HFFc6 (cell line): ENCODE results near the gene FLACC1. TPM values are rescaled to one million over a fixed set of nuclear protein-coding genes. Genes with fewer than 3 reads are reported as not detected.
A peak's percentile ranks its signal among the peaks of the same experiment; 100 is the strongest.

Experiments used
- DNase-seq: peaks from one replicate; pipeline ENCODE4 v3.0.0-alpha.2; 2018
- H3K27ac Mint-ChIP-seq: 2 replicates; pipeline ENCODE4 v1.8.0; 2020; ENCODE audit warnings: mild to moderate bottlenecking, mixed read lengths
- H3K27me3 Mint-ChIP-seq: 2 replicates; pipeline ENCODE4 v1.8.0; 2021; ENCODE audit warnings: mild to moderate bottlenecking, moderate library complexity, mixed read lengths; ENCODE audit not compliant: insufficient read depth
- H3K36me3 Mint-ChIP-seq: 2 replicates; pipeline ENCODE4 v1.8.0; 2021; ENCODE audit warnings: low read depth, mixed read lengths
- H3K4me1 Mint-ChIP-seq: 2 replicates; pipeline ENCODE4 v1.8.0; 2020; ENCODE audit warnings: low read depth, mixed read lengths
- H3K4me3 Mint-ChIP-seq: 2 replicates; pipeline ENCODE4 v1.8.0; 2020; ENCODE audit warnings: mild to moderate bottlenecking, moderate library complexity, mixed read lengths
- H3K9me3 Mint-ChIP-seq: 2 replicates; pipeline ENCODE4 v1.8.0; 2020; ENCODE audit warnings: mild to moderate bottlenecking, mixed read lengths
- CTCF ChIP-seq: fragments of 200-600 bp; sonication (generic); IDR thresholded peaks from 2 replicates; pipeline ENCODE4 v1.5.0; 2021; ENCODE audit warnings: antibody characterized with exemption, mild to moderate bottlenecking
- total RNA-seq, 6 experiments: library from RNA; stranded (reverse); fragmentation: NEBNext Ultra II Directional; extraction: Animal tissue kit (Norgen Biotek cat#: 25700); gene quantifications; 2 replicates in 1 of 6; 3 replicates in 5 of 6; pipeline ENCODE4 v1.2.3, GENCODE V29; 2021

FLACC1 gene
- total RNA-seq, 6 experiments from 2014 or later, result 0.51 to 1.6 (median 0.87) TPM

- H3K27ac Mint-ChIP-seq, result no peak overlapping the region; the same call in 1 of the 2 replicates
- H3K36me3 Mint-ChIP-seq, result peaks cover 60% of the 10 kb centered on the region
- H3K4me3 Mint-ChIP-seq, result no peak overlapping the region
- peaks cover 7% of the 10 kb centered on the region; the same call in 1 of the 2 replicates for H3K9me3 Mint-ChIP-seq
- peaks cover 55% of the 10 kb centered on the region for H3K4me1 Mint-ChIP-seq
- H3K27me3 Mint-ChIP-seq, result peaks cover 5% of the 10 kb centered on the region
- TF ChIP-seq CTCF, result no peak
- no peak for DNase-seq
Observed at GRCh38 chr2:201360256-201360655, 3.1 kb upstream of the FLACC1 start.

GRCh38 chr2:201358684-201359083 is 1.5 kb upstream of the FLACC1 start:
- Mint-ChIP-seq H3K27ac (peak overlapping the region; percentile 67), H3K27me3 (peaks cover 3% of the 10 kb centered on the region; the same call in 1 of the 2 replicates), H3K4me3 (peak overlapping the region; percentile 58), H3K4me1 (peaks cover 49% of the 10 kb centered on the region), H3K9me3 (peaks cover 7% of the 10 kb centered on the region; the same call in 1 of the 2 replicates), H3K36me3 (peaks cover 56% of the 10 kb centered on the region)
- no peak for TF ChIP-seq CTCF
- peak; percentile 97 for DNase-seq

- Mint-ChIP-seq H3K9me3 (no peaks in the 10 kb centered on the region), H3K27ac (0 out of 2 replicates have a peak overlapping the region, but pooled peaks have one; percentile 2), H3K4me3 (no peak overlapping the region), H3K4me1 (peaks cover 23% of the 10 kb centered on the region), H3K36me3 (peaks cover 23% of the 10 kb centered on the region), H3K27me3 (peaks cover 5% of the 10 kb centered on the region; the same call in 1 of the 2 replicates)
- no peak for DNase-seq
- TF ChIP-seq CTCF, result no peak
Observed at GRCh38 chr2:201353116-201353515, 4.0 kb downstream of the FLACC1 start.

GRCh38 chr2:201350879-201351278 is 6.3 kb downstream of the FLACC1 start:
- H3K9me3 Mint-ChIP-seq, result no peaks in the 10 kb centered on the region
- peaks cover 5% of the 10 kb centered on the region; the same call in 1 of the 2 replicates for H3K27me3 Mint-ChIP-seq
- no peak overlapping the region for H3K27ac Mint-ChIP-seq
- peaks cover 18% of the 10 kb centered on the region; the same call in 1 of the 2 replicates for H3K36me3 Mint-ChIP-seq
- peaks cover 10% of the 10 kb centered on the region for H3K4me1 Mint-ChIP-seq
- H3K4me3 Mint-ChIP-seq, result no peak overlapping the region
- DNase-seq, result no peak
- TF ChIP-seq CTCF, result no peak

- H3K4me3 Mint-ChIP-seq, result no peak overlapping the region
- DNase-seq, result no peak
- no peak for TF ChIP-seq CTCF
Observed at GRCh38 chr2:201349601-201350000, 7.5 kb downstream of the FLACC1 start.

More at GRCh38 chr2:201349601-201350000, 7.5 kb downstream of the FLACC1 start:
- Mint-ChIP-seq H3K27me3 (peaks cover 5% of the 10 kb centered on the region; the same call in 1 of the 2 replicates), H3K27ac (no peak overlapping the region), H3K4me1 (peaks cover 10% of the 10 kb centered on the region), H3K36me3 (peaks cover 26% of the 10 kb centered on the region; the same call in 1 of the 2 replicates), H3K9me3 (no peaks in the 10 kb centered on the region)
